ENCODE measurements around the gene COPS4. TPM values are rescaled to one million over a fixed set of nuclear protein-coding genes. Genes with fewer than 3 reads are reported as not detected.

The COPS4 gene
- total and polyA plus RNA-seq, 10 of the 15 experiments (the other 5 are each of a cell fraction or from before 2014, with no cell fraction given), result 34.2 to 159 (median 66.7) TPM

- POLR2A ChIA-PET, result no interaction called here
- in situ Hi-C loops (cut with MboI), result no loop called here
- peak; percentile 39; the same call in 1 of the 2 replicates for TF ChIP-seq CBX5 (IDR thresholded peaks at IDR 0.05; ENCODE audit: low read depth)
- TF ChIP-seq SPI1 (IDR thresholded peaks at IDR 0.05; ENCODE audit: borderline replicate concordance, insufficient read depth, low read depth, low read length), result no peak
- TF ChIP-seq POLR2A (IDR thresholded peaks at IDR 0.05; ENCODE audit: low read depth, low read length), result no peak
- TF ChIP-seq YBX1 (IDR thresholded peaks at IDR 0.05), result no peak
- TF ChIP-seq ZBED1 (IDR thresholded peaks at IDR 0.05; ENCODE audit: borderline replicate concordance), result no peak
- TF ChIP-seq, protein P1, sequence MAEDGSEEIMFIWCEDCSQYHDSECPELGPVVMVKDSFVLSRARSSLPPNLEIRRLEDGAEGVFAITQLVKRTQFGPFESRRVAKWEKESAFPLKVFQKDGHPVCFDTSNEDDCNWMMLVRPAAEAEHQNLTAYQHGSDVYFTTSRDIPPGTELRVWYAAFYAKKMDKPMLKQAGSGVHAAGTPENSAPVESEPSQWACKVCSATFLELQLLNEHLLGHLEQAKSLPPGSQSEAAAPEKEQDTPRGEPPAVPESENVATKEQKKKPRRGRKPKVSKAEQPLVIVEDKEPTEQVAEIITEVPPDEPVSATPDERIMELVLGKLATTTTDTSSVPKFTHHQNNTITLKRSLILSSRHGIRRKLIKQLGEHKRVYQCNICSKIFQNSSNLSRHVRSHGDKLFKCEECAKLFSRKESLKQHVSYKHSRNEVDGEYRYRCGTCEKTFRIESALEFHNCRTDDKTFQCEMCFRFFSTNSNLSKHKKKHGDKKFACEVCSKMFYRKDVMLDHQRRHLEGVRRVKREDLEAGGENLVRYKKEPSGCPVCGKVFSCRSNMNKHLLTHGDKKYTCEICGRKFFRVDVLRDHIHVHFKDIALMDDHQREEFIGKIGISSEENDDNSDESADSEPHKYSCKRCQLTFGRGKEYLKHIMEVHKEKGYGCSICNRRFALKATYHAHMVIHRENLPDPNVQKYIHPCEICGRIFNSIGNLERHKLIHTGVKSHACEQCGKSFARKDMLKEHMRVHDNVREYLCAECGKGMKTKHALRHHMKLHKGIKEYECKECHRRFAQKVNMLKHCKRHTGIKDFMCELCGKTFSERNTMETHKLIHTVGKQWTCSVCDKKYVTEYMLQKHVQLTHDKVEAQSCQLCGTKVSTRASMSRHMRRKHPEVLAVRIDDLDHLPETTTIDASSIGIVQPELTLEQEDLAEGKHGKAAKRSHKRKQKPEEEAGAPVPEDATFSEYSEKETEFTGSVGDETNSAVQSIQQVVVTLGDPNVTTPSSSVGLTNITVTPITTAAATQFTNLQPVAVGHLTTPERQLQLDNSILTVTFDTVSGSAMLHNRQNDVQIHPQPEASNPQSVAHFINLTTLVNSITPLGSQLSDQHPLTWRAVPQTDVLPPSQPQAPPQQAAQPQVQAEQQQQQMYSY (CRISPR knock-in tag; IDR thresholded peaks at IDR 0.05), result no peak
- Histone ChIP-seq H3K9ac (ENCODE audit: control insufficient read depth, insufficient read depth, low read length) (no peak overlapping the region), H3K27me3 (replicated peaks in 1 of 2; ENCODE audit: control insufficient read depth in 2 of 2, insufficient read depth in 2 of 2, low read length in 1 of 2) (no peaks in the 10 kb centered on the region), H4K20me1 (ENCODE audit: control insufficient read depth, insufficient read depth) (no peaks in the 10 kb centered on the region), H3K4me2 (ENCODE audit: control insufficient read depth, insufficient read depth) (no peak overlapping the region), H3K27ac (ENCODE audit: control insufficient read depth, insufficient read depth) (no peak overlapping the region), H2AFZ (ENCODE audit: control insufficient read depth, low read depth, low read length) (no peak overlapping the region), H3K4me1 (ENCODE audit: control insufficient read depth, insufficient read depth, low read length) (peaks cover 3% of the 10 kb centered on the region), H3K9me3 (replicated peaks; ENCODE audit: control insufficient read depth, insufficient read depth, low read length) (peaks cover 9% of the 10 kb centered on the region; the same call in 2 of the 3 replicates), H3K4me3 (no peak overlapping the region), H3K79me2 (ENCODE audit: control insufficient read depth, insufficient read depth, low read length) (no peaks in the 10 kb centered on the region), H3K36me3 (ENCODE audit: control insufficient read depth in 2 of 2, insufficient read depth in 2 of 2, low read length in 1 of 2) (no peaks in the 10 kb centered on the region)
- DNase-seq (ENCODE audit: low read depth, low spot score) (no peak), FAIRE-seq (no peak), ATAC-seq (no peak)
- RAD21 ChIA-PET (ENCODE audit: unreplicated experiment), result no interaction called here
- no TSS peak for BruUV-seq (replicated peaks)
- SMC1A ChIA-PET (ENCODE audit: uncharacterized antibody, unreplicated experiment), result no interaction called here
- CTCF ChIA-PET, result interaction anchor here (0.6 to 0.7 kb wide), 2 partner anchors 18 to 208 kb away, joined by 3 to 4 read pairs; no protein-coding TSS in a partner anchor
- WGBS (ENCODE audit: insufficient coverage, insufficient replicate concordance, low lambda C conversion rate, missing lambda C conversion rate), result 100% methylated on average over 2 of the region's 2 CpGs
- intact Hi-C loops (cut with micrococcal nuclease; ENCODE audit: unreplicated experiment), result no loop called here
These were observed 10.8 kb upstream of the COPS4 start for GRCh38 chr4:83024233-83024632.

All from GM12878 (cell line).